Stimulated activated CD4-positive, alpha-beta T cell treated with anti-CD3 and anti-CD28 coated beads, TNF-alpha, amount 100 ng/mL, for 48 hours (primary cell): Measurements from ENCODE around the gene IRAK1.
"Not testable (repeated sequence)": the region's sequence is repeated elsewhere in the genome, so short reads cannot be mapped to it uniquely, and the experiment has no call there.

Experiments
- DNase-seq, 3 donors: peaks; one replicate each; pipeline ENCODE4 v3.0.0-alpha.2; 2020; ENCODE audit warnings: low read depth in 3 of 3

IRAK1 gene

DNA sequence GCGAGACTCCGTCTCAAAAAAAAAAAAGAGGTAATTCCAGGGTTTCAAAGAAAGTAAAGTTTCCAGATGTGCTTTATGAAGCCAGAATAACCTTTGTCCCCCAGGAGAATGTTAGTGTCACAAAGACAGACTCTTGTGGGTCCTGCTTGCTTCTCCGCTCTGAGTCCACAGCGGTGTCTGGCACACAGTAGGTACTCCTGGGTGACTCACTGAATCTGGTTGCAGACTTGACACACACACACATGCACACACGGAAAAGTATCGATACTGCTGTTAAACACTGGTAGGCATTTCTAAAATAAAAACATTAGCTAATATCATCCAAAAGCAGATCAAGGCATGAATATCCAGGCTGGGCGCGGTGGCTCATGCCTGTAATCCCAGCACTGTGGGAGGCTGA lies 24.2 kb downstream of the IRAK1 start:
- no peak for DNase-seq

DNA sequence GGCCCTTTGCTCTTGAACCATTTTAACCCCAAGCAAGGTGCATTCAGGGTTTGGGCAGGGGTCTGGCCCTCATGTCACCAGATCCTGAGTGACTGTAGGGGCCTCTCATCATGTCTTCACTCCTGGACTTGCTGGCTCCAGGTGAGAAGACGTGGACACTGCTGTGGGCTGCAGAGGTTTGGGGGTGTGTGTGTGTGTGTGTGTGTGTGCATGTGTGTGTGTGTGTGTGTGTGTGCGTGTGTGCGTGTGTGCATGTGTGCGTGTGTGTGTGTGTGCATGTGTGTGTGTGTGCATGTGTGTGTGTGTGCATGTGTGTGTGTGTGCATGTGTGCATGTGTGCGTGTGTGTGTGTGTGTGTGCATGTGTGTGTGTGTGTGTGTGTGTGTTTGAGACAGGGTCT lies 25.3 kb downstream of the IRAK1 start:
- DNase-seq = not testable (repeated sequence)

DNA sequence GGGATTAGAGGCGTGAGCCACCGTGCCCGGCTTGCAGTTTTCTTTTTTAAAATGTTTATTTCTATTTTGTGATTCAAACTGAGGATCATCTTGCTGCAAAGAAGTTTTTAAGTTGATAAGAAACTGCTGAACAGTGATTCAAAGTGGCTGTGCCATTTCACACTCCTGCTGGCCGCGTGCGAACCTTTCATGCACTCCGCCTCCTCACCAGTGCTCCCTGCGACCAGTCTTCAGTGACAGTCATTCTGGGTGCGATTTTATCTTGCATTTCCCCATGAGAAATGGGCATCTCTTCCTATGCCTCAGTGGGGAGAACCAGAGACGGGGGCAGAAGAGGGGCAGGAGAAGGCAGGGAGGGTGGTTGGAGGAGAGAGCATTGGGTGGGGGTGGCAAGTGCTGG lies 25.7 kb downstream of the IRAK1 start:
- no peak for DNase-seq

DNA sequence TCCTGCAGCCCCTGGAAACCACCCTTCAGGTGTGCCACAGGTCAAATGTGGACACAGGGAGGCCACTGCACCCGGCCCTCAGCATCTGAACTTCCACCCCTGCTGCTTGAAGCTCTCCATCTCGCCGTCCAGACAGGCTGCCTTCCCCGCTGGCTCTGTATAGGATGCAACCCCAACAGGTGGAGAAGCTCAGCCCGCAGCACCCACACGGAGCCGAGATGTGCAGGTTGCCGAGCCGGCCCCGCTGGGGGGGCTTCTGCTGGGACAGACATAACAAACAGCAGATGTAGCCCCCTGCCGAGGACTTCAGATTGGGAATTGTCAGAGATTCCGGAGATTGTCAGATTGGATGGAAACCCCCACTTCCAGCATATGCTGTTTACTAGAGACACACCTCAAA lies 26.6 kb downstream of the IRAK1 start:
- no peak for DNase-seq

- DNase-seq = no peak
Measured at GRCh38 chrX:153992180-153992579, 27.5 kb downstream of the IRAK1 start.

GRCh38 chrX:153991013-153991580 lies 28.6 kb downstream of the IRAK1 start:
- DNase-seq = no peak

DNA sequence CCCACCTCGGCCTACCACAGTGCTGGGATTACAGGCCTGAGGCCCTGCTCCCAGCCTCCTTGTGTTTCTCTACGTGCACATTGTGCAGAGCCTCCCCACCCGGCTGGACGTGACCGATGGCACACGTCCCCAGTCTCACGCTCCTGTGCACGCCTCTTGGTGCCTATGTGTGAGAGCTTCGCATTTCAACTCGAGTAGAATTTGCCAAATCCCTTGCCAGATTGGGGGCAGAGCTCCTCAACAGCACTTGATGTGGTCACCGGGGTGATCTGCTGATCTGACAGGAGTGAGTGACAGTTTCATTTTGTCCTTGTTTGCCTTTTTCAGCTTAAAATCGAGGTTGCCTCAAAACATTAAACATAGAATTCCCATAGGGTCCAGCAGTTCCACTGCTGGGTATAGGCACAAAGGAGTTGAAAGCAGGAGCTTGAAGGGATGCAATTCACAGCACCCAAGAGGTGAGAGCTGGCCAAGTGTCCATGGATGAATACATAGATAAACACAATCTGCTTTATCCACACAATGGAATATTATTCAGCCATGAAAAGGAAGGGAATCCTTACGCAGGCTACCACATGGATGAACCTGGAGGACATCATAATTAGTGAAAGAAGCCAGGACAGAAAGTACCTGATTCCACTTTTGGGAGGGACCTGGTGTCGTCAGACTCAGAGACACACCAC lies 29.6 kb downstream of the IRAK1 start:
- no peak for DNase-seq

- DNase-seq = no peak
Measured at GRCh38 chrX:153988493-153988892, 31.2 kb downstream of the IRAK1 start.

GRCh38 chrX:153984351-153985178 lies 35.1 kb downstream of the IRAK1 start:
- DNase-seq = peak in 1 of 3 donors; percentile 52

DNA sequence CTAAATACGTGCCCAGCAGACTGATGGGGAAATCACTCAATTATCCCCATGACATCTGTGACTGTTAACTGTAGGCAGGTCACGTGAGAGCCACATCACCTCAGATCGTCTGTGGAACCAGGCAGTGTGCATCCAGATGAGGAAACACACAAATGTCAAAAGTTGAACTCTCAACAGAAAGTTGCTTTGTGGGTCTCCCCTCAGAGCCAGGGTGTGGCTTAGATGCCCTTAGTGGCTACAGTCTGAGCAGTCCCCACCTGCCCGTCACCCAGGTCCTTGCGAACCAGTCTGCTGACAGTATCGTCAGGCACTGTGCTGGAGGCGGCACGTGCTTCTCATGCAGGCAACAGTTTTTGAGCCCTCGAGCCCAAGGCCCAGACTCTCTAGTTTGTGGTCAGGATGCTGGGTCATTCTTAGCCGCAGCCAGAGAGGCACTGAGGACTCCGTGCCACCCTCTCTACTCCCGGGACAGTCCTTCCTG lies 36.3 kb downstream of the IRAK1 start:
- DNase-seq = no peak

GRCh38 chrX:153981771-153982533 lies 37.8 kb downstream of the IRAK1 start:
- DNase-seq = peak in 2 of 3 donors; percentile 47 to 64

GRCh38 chrX:153981231-153981630 lies 38.5 kb downstream of the IRAK1 start:
- no peak for DNase-seq

GRCh38 chrX:153980394-153980793 lies 39.3 kb downstream of the IRAK1 start:
- not testable (repeated sequence) for DNase-seq

DNA sequence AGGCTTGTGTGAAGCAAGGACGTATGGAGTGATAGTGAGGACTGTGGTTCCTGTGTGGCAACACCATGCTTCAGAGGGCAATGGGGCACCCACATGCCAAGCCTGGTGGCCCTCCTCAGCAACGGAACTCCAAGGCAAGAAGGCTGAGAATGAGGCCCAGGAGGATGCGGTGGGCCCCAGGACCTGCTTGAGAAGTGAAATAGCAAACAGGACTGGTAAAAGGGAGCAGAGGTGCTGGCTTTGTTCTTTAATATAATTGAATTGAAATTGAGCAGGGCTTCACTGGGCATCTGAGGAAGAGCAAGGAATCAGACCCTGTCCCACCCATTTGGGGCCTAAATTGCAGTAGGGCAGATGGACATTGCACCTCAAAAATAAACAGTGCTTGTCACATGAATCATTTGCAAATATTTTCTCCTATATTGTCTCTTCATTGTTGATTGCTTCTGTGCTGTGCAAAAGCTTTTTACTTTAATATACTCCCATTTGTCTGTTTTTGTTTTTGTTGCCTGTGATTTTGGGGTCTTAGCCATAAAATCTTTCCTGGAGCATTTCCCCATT lies 44.9 kb downstream of the IRAK1 start:
- no peak for DNase-seq

DNA sequence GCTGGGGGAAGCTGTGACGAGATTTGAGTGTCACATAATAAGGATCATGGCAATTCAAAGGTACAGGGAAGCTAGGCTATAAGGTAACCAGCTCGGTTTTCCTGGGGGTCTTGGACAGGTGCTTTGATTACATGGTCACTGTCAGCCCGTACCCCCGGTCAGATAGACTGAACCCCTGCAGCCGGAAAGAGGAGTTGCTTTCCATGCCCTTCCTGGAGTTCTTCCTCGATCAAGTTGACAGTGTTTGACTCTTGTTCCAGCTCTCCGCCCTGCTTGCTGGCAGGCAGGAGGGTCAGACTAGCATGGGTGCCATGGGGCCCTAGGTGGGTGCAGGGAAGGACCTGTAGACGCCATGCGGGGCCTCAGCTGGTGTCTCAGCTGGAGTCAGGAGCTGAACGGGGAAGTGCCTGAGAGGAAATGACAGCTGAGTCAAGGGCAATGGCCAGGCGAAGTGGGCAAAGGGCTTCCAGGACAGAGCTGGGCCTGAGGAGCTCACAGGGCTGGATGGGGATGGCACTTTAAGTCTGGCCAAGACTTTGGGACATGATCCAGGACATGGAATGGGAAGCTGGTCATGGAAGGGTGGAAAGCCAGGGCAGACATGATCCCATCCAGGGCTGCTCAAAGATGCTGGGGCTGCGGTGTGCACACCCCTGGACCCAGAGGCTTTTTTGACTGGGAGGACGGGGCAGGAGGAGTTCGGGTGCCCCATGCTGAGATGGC lies 45.5 kb downstream of the IRAK1 start:
- no peak for DNase-seq

- no peak for DNase-seq
Measured at GRCh38 chrX:153973127-153974002, 46.3 kb downstream of the IRAK1 start.

- peak; percentile 70 to 86 (median 86) for DNase-seq
Measured at GRCh38 chrX:153972368-153973126, 47.2 kb downstream of the IRAK1 start, which contains the start of gene TMEM187. TMEM187 (plus strand) TSS chrX:153972754; CDS start chrX:153982063, 9,309 bp downstream.

DNA sequence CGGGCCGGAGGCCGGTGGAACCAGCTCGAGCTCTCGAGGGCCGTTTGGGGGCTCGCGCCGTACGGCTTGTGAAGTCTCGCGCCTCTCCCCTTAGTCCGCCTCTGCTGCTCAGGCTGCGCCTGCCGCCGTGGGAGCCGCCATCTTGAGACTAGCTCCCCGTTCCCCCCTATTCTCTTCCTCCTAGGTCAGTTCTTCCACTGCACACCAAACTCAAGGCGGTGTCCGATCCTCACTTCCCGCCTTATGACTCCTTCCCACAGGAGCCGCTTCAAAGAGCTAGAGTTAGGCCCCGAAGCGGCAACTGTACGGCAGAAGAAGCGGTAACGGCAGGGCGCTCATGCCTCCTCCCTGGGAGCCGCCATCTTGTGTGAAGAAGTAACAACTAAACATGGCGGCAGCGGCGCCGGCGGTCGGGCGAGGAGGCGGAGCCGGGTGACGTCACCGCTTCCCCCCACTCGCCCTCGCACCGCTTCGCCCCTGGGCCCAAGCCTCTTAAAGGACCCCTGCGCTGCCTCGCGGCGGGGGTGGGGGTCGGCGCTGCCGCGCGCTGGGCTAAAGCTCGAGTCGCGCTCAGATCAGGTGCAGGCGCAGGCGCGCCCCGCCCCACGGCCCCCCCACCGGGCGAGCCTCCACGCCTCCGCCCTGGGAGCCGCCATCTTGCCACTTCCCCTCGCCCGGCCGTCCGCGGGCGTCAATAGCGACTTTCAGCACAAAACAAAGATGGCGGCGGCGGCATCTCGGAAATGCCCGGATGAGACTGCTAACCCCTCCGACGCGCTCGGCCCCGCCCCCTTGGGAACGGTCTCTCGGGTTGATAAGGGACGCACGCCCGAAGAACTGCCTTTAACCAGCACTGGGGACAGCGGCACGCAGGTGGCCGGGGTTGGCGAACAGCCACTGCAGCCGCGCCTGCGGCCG lies 48.0 kb downstream of the IRAK1 start, which contains the start of gene HCFC1:
Gene HCFC1 (minus strand): TSS at position 369 of the 918 bp plus-strand sequence. CDS start 978 bp downstream, outside the sequence.
- peak; percentile 70 to 89 (median 84) for DNase-seq
